Loucy (cell line): Measurements from ENCODE around the gene PLPP4.

Source experiments
- EZH2phosphoT487 ChIP-seq: fragments of 200-600 bp; IDR thresholded peaks from 2 replicates; pipeline ENCODE4 v1.6.1; 2018; ENCODE audit warnings: antibody characterized with exemption, mild to moderate bottlenecking, moderate library complexity, borderline replicate concordance
- TF ChIP-seq, protein P1 (sequence below): fragments of 200-600 bp; sonication (generic); conservative IDR thresholded peaks from 2 replicates; pipeline ENCODE4 v1.5.1; 2014; ENCODE audit warnings: mild to moderate bottlenecking, antibody characterized with exemption, low read length

DNA sequence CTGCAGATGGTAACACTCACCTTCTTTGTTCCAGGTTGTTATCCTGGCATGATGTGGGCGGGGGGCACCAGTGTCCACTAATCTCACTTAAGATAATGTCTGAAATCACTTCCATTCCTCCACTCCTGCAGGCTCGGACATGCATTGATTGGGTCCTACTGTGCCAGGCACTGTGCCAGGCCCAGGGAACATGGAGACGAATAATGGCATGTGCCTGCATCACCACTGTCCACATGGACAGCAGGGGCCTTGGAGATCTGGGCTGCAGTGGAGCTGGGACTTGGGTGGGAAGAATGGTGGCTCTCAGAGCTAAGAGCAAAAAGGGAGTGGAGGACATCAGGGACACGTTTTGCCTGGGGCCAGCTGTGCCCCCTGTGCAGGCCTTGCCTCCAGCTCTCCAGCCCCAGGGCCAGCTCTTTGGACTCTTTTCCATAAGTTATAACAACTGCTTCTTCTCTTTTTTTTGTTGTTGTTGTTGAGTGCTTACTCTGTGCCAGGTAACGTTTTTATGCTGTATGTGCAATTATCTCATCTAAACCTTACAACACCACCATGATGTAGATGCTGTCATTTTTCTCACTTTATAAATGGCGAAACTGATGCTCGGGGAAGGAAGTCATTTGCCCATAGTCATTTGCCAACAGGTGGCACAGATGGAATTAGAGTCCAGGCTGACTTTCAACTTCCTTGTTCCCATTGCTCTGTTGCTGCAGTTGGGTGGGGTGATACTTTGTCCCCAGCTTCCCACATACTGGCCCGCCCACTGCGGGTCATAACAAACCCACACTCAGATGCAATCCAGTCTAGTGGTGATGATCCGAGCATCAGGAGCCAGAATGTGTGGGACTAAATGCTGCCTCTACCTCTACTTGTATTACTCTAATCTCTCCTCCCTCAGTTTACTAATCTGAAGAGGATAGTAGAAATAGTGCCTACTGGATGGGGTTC, 19.1 kb downstream of the PLPP4 start:
- TF ChIP-seq, protein P1, sequence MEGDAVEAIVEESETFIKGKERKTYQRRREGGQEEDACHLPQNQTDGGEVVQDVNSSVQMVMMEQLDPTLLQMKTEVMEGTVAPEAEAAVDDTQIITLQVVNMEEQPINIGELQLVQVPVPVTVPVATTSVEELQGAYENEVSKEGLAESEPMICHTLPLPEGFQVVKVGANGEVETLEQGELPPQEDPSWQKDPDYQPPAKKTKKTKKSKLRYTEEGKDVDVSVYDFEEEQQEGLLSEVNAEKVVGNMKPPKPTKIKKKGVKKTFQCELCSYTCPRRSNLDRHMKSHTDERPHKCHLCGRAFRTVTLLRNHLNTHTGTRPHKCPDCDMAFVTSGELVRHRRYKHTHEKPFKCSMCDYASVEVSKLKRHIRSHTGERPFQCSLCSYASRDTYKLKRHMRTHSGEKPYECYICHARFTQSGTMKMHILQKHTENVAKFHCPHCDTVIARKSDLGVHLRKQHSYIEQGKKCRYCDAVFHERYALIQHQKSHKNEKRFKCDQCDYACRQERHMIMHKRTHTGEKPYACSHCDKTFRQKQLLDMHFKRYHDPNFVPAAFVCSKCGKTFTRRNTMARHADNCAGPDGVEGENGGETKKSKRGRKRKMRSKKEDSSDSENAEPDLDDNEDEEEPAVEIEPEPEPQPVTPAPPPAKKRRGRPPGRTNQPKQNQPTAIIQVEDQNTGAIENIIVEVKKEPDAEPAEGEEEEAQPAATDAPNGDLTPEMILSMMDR = no peak
- TF ChIP-seq EZH2phosphoT487 = no peak
